NCI-H345 (cell line): ENCODE measurements around the gene ATG12.
A peak's percentile ranks its signal among the peaks of the same experiment; 100 is the strongest.
"Not testable (repeated sequence)": the region's sequence is repeated elsewhere in the genome, so short reads cannot be mapped to it uniquely, and the experiment has no call there.

Experiments used
- DNase-seq: peaks from one replicate; lab custom pipeline; 2025; lab: John Stamatoyannopoulos, UW

Gene ATG12

GRCh38 chr5:115841382-115842088 is at the start of gene ATG12, which contains the start of gene AP3S1:
Gene ATG12 (minus strand): TSS chr5:115841565. CDS start chr5:115841552, 13 bp downstream.
Gene AP3S1 (plus strand): TSS chr5:115841935. CDS start chr5:115842038, 103 bp downstream.
- peak; percentile 91 for DNase-seq

DNA sequence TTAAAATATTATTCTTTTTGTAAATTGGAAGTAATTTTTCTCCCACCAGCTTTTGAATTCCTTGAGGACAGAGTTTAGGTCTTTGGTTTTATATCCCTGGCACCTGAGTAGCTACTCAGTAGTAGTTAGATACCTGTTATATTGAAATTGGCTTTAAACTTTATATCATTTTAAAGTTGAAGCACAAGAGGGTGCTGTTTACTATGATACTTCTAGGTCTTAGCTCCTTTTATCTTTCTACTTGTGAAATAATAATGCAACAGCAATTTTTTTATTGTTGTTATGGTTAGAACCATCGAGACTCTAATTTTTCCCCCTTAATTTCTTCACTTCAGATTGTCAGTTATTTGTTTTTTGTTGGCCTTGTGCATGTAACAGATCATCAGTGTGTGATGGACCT is 46.7 kb upstream of the ATG12 start:
- no peak for DNase-seq

- not testable (repeated sequence) for DNase-seq
Measured at GRCh38 chr5:115885208-115885607, 43.8 kb upstream of the ATG12 start.

DNA sequence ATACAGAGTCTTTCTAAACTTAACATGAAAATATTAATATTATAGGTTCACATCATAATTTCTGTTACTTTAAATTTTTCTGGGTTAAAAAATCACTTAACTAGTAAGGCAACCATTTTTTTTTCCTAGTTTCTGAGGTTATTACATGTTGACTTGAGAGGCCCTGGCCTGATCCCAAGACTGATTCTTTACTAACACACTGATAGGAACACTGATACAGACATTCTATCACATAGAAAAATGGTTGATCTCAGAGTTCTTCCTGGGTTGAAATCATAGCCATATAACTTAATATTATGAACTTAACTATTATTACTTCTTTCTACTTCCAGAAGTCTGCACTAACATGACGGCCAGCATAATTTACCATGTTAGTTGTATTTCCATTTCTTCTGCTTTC is 43.3 kb upstream of the ATG12 start:
- no peak for DNase-seq

DNA sequence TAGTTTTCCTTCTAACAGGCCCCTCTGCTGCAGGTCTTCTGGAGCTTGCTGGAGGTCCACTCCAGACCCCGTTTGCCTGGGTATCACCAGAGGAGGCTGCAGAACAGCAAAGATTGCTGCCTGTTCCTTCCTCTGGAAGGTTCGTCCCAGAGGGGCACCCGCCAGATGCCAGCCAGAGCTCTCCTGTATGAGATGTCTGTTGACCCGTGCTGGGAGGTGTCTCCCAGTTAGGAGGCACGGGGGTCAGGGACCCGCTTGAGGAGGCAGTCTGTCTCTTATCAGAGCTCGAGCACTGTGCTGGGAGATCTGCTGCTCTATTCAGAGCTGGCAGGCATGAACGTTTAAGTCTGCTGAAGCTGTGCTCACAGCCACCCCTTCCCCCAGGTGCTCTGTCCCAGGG is 41.1 kb upstream of the ATG12 start:
- not testable (repeated sequence) for DNase-seq

DNA sequence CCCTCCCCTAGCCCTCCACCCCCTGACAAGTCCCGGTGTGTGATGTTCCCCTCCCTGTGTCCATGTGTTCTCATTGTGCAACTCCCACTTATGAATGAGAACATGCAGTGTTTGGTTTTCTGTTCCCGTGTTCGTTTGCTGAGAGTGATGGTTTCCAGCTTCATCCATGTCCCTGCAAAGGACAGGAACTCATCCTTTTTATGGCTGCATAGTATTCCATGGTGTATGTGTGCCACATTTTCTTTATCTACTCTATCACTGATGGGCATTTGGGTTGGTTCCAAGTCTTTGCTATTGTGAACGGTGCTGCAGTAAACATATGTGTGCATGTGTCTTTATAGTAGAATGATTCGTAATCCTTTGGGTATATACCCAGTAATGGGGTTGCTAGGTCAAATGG is 36.0 kb upstream of the ATG12 start:
- not testable (repeated sequence) for DNase-seq

DNA sequence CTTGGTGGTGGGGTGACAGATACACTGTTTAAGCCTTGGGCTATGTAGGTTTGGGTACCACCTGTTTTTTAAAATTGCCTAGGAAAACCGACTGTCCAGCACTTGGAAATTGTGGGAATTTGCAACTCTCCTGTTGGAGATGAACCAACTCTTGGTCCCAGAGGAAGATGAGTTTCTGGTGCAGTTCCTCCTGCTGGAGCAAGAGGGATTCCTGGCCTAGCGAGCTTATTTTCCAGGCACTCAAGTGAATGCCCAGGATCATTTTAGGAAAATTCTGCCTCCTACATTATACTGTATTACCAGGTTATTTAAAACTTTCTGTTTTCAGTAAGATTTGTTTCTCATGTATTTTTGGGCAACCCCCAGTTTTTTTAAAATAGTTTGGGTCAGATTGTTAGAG is 34.1 kb upstream of the ATG12 start:
- DNase-seq: no peak

DNA sequence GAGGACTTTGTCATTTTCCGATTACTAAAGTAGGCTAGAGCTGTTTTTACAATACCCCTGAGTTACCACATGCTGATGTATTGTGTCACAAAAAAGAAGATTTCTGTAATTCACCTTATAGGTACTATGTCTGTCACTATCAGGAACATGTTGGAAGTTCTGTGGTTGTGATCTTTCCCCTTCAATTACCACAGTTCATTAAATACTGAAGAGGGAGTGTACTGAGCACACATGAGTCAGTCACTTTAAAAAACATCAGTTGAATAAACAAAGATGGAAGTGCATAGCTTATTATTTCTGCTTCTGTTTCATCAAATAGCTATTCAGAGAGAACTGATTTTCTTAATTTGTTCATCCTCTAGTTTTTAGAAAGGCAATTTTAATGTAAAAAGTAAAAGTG is 32.0 kb upstream of the ATG12 start:
- DNase-seq: peak; percentile 74

DNA sequence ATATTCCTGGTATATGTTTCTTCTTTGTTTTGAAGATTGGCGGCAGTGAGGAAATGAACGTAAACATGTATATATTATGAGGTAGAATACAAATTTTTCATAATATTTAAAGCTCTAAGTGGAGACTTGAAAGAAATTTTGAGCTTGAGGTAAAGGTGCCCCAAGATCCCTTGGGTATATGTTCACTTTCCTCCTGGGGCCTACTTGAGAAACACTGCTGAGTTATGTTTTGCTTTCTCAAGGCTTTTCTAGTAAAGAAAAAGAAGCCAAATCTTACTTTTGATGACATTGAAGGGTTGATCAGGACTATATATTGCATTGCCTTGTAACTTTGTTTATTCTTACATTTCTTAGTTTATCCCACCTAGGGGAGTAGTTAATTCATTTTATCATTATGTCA is 31.1 kb upstream of the ATG12 start:
- no peak for DNase-seq

DNA sequence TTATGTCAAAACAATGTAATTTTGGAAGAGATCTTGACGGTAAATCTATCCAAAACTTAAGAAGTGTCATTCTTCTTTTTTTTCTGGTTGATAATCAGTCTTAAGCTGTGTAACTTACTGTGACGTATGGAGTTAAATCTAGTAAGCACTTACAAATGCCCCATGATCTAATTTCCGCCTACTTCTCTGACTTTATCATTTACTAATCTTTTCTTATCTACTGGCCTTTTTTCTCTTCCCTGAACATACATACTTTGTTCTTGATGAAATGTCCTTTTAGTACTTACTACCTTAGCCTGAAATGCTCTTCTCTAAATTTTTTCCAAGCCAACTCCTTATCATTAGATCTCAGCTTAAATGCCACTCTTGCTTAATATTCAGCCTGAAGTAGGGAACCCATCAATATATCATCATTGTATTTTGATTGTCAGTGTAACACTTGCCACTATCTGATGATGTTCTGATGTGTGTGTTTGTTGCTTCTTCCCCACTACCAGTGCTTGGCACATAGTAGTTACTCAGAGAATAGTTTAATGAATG is 28.0 kb upstream of the ATG12 start:
- no peak for DNase-seq

GRCh38 chr5:115859378-115859777 is 18.0 kb upstream of the ATG12 start:
- DNase-seq: no peak

- DNase-seq: no peak
Measured at GRCh38 chr5:115858396-115858795, 17.0 kb upstream of the ATG12 start.

DNA sequence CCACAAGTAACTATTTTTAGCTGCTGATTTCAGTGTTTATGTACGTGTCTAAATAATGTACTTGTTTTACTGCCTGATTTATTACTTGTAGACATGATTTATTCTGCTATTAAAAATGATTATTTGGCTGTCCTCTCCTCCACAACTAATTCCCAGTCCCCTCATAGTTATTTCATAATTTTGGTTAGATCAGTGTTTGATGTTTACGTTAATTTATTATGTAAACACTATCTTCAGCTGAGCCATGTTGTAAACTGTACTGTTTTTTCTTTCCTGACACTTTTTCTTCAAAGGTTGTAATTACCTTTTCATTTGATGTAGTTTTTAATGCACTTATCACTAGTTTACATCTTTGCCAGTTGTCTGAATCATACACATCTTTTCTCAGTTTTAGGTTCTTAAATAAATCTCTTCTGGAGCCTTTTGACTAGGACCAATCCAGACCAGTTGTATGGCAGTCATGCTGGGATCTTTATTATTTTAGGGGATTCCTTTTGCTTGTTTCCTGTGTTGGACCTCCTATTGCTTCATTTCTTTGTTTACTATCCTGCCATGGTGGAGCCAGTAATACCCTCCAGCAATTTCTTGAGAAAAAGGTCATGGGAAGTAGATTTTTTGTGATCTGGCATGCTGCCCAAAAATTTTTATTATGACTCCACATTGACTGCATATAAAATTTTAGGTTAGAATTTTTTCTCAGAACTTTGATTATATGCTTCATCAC is 16.4 kb upstream of the ATG12 start:
- DNase-seq: no peak

DNA sequence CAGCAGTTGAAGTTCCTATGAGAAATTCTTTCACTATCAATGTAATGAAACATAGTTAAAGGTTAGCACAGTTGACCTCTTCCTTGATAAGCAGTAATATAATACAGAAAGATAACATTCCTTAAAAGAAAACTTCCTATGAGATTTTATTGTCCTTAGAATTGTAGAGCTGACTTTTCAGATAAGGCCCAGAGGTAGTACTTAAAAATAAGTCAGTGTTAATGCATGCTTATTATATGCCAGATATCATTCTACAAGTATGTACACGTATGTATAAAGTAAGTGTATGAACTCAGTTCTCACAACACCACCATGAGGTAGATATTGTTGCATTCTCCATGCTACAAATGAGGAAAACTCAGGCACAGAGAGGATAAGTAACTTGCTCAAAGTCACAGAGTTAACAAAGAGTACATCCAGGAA is 15.7 kb upstream of the ATG12 start:
- DNase-seq: no peak

DNA sequence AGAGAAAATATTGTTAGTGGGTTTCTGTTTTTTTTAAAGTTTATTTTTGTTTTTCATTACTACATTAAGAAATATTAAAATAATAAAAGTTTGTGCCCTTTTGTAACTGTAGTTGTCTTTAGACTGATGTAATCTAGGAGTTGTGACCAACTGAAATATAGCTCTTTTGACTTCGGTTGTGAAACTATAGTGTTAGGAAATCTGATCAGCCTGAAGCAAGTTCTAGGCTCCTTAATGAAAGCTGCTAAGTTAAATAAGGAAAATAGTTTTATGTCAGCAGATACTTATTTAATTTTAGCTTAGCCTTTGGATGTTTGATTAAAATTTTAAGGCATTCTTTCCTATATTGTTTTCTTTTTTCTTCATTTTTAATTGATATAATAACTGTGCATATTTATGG is 14.6 kb upstream of the ATG12 start:
- no peak for DNase-seq

DNA sequence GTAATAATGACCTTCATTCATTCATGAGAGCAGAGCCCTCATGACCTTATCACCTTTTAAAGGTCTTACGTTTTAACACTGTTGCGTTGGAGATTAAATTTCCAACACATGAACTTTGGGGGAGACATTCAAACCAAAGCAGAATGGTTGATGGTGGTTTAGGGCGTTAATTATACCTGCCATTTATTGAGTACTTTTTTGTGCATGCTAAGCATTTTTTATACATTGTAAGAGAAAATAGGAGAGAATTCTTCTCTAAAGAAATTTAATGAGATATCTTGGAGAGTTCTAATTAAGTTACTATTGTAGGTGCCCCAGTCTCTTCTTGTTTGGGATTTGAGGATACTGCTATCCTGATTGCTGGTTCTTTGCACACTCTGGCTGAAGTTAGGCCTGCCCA is 12.8 kb upstream of the ATG12 start:
- DNase-seq: no peak

GRCh38 chr5:115850744-115851416 is 9.5 kb upstream of the ATG12 start:
- DNase-seq: no peak

DNA sequence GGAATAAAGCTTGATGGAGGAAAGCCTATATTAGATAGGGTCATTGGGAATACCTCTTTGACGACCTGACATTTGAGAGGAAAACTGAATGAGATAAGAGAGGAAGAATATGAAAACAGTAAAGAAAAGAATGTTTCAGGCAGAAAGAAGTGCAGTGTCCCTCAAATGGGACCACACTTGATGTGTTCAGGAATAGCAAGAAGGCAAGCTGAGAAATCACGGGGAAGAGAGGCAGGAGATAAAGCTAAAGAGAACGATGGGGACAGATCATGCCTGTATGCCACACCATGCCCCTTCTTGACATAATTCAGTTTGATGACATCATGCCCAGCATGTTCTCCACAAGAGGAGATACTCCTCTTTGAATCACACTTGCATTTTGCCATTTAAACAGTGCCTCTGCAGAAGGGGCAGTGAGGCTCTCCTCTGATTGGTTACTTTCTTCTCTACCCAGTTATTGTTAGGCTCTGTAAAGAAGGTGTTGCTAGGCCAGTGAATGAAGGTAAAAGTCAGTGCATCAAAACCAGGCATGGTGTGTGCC is 8.0 kb upstream of the ATG12 start:
- no peak for DNase-seq

- DNase-seq: no peak
Measured at GRCh38 chr5:115847290-115847689, 5.9 kb upstream of the ATG12 start.

DNA sequence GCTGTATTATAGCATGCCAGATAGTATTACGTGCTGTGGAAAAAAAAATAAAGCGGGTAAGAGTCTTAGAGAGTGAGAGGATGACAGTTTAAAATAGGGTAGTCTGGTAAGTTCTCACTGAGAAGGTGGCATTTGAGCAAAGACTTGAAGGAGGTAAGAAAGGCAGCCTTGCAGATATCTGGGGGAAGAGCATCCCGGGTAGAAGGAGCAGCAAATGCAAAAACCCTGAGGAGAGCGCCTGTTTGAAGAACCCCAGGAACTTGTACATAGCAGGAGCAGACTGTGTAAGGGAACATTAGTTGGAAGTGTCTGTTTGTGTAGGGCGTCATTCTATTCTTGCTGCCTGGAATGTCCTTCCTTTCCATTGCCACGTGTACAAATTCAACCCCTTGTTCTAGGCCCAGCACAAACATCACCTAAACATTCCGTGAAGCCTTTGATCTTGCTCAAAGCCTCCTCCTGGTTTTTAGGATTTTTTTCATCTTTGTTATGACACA is 3.0 kb upstream of the ATG12 start:
- DNase-seq: no peak

DNA sequence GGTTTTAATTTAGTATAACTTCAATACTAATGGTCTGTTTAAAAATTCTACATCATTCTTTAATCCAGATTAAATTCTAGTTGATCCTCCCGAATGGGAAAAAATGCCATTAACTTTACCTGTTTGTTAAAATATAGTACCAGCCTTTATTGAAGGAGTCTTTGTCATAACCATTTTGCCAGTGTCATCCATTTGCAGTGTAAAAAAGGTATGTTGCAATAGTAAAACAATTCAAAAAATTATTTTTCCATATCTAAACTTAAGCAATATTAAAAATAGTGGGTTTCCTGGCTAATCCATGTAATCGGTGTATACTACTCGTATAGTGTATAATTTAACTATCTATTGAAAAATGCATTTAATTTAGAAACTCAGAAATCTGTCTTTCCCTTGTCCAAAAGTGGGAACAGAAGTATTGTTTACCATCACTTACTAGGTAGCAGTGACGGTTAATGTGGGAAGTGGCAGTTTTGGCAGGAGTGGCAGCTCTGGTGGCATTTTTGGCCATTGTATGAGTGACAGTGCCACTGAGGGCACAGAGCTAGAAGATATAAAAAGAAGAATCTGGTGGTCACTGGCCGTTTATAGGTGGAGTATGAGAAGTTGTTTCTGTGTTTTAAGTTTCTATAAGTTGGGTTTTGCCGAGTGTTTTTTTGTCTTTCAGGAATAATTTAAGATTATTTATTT is 2.2 kb upstream of the ATG12 start:
- DNase-seq: no peak

DNA sequence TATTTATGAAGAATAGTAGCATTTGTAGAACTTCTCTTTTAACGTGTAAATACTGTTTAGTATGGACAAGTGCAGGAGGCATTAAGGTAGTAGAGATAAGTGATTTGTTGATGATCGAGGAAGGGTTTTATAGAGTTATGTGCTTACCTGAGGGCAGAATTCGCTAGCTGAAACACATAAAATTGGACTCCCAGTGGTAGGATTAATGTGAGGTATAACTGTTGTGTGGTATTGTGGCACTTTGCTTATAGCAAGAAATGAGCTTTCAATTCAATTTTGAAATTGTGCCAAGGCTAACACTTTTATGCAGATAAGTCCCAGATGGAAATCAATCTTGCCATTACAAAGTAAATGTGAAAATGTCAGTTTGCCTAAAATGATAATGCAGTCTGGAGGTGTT is 1.6 kb upstream of the ATG12 start:
- DNase-seq: no peak
